ENCODE results near the gene CALB2.
A peak's percentile ranks its signal among the peaks of the same experiment; 100 is the strongest.
"Not testable (repeated sequence)": the region's sequence is repeated elsewhere in the genome, so short reads cannot be mapped to it uniquely, and the experiment has no call there.

The CALB2 gene

GRCh38 chr16:71352466-71352865, 6.1 kb upstream of the CALB2 start:
- FAIRE-seq (peak; percentile 13), DNase-seq (ENCODE audit: insufficient read length, low spot score) (no peak)

- FAIRE-seq (peak; percentile 38), DNase-seq (ENCODE audit: insufficient read length, low spot score) (no peak)
Measured at GRCh38 chr16:71352963-71353460, 5.5 kb upstream of the CALB2 start.

GRCh38 chr16:71353736-71354135, 4.8 kb upstream of the CALB2 start:
- DNase-seq (ENCODE audit: insufficient read length, low spot score) (no peak), FAIRE-seq (no peak)

- no peak for FAIRE-seq
- no peak for DNase-seq (ENCODE audit: insufficient read length, low spot score)
Measured at GRCh38 chr16:71354156-71354555, 4.4 kb upstream of the CALB2 start.

GRCh38 chr16:71356051-71356740, 2.3 kb upstream of the CALB2 start:
- no peak for DNase-seq (ENCODE audit: insufficient read length, low spot score)
- peak; percentile 33 for FAIRE-seq

GRCh38 chr16:71356936-71357335, 1.6 kb upstream of the CALB2 start:
- DNase-seq (ENCODE audit: insufficient read length, low spot score); FAIRE-seq: not testable (repeated sequence)

GRCh38 chr16:71357681-71358080, 842 bp upstream of the CALB2 start:
- DNase-seq (ENCODE audit: insufficient read length, low spot score) (peak; percentile 41), FAIRE-seq (no peak)

GRCh38 chr16:71359431-71359830, 908 bp downstream of the CALB2 start:
- FAIRE-seq = no peak
- no peak for DNase-seq (ENCODE audit: insufficient read length, low spot score)

GRCh38 chr16:71360378-71360777, 1.9 kb downstream of the CALB2 start:
- FAIRE-seq = peak; percentile 96
- peak; percentile 83 for DNase-seq (ENCODE audit: insufficient read length, low spot score)

- DNase-seq (ENCODE audit: insufficient read length, low spot score) (no peak), FAIRE-seq (no peak)
Measured at GRCh38 chr16:71364133-71364681, 5.7 kb downstream of the CALB2 start.

- DNase-seq (ENCODE audit: insufficient read length, low spot score) (no peak), FAIRE-seq (peak; percentile 82)
Measured at GRCh38 chr16:71365021-71365420, 6.5 kb downstream of the CALB2 start.

- DNase-seq (ENCODE audit: insufficient read length, low spot score) (peak; percentile 81), FAIRE-seq (peak; percentile 96)
Measured at GRCh38 chr16:71367241-71367976, 8.9 kb downstream of the CALB2 start.

GRCh38 chr16:71368958-71369357, 10.4 kb downstream of the CALB2 start:
- DNase-seq (ENCODE audit: insufficient read length, low spot score) (no peak), FAIRE-seq (no peak)

GRCh38 chr16:71369494-71369893, 11.0 kb downstream of the CALB2 start:
- FAIRE-seq (no peak), DNase-seq (ENCODE audit: insufficient read length, low spot score) (no peak)

GRCh38 chr16:71371237-71371636, 12.7 kb downstream of the CALB2 start:
- DNase-seq (ENCODE audit: insufficient read length, low spot score) = no peak
- FAIRE-seq = peak; percentile 66

GRCh38 chr16:71373073-71373472, 14.6 kb downstream of the CALB2 start:
- DNase-seq (ENCODE audit: insufficient read length, low spot score) = peak; percentile 39
- peak; percentile 36 for FAIRE-seq

- peak; percentile 95 for FAIRE-seq
Measured at GRCh38 chr16:71376465-71377157, 18.1 kb downstream of the CALB2 start.

GRCh38 chr16:71379711-71380110, 21.2 kb downstream of the CALB2 start:
- DNase-seq (ENCODE audit: insufficient read length, low spot score) (no peak), FAIRE-seq (peak; percentile 75)

More at GRCh38 chr16:71376465-71377157, 18.1 kb downstream of the CALB2 start:
- no peak for DNase-seq (ENCODE audit: insufficient read length, low spot score)

- DNase-seq (ENCODE audit: insufficient read length, low spot score) (no peak), FAIRE-seq (peak; percentile 4)
Measured at GRCh38 chr16:71380831-71381230, 22.3 kb downstream of the CALB2 start.

- peak; percentile 40 for FAIRE-seq
- no peak for DNase-seq (ENCODE audit: insufficient read length, low spot score)
Measured at GRCh38 chr16:71383054-71383773, 24.7 kb downstream of the CALB2 start.
